Naive thymus-derived CD8-positive, alpha-beta T cell (primary cell): Measurements from ENCODE around the gene ASB1. TPM values are rescaled to one million over a fixed set of nuclear protein-coding genes. Genes with fewer than 3 reads are reported as not detected.
A peak's percentile ranks its signal among the peaks of the same experiment; 100 is the strongest.

Experiments used
- ATAC-seq, 2 donors: fragments of 150-1000 bp; cut with Tn5 transposase in 1 of 2; sonication (Bioruptor Pico), chemical (Tn5 transposase) in 1 of 2; 1 replicate in 1 of 2; 2 replicates in 1 of 2; pipeline ENCODE4 v1.10.0; 2021; ENCODE audit warnings: mild to moderate bottlenecking in 2 of 2, moderate library complexity in 2 of 2
- POLR2A ChIA-PET: fragments of 350-600 bp; sonication (Branson Sonifier 250); formaldehyde crosslinking; loops from one replicate; lab custom pipeline; 2021; ENCODE audit warnings: antibody characterized with exemption; lab: Charles Lee
- DNase-seq, 10 donors: peaks; one replicate each; pipeline versions ENCODE4 v3.0.0 to v3.0.0-alpha.2; 2020 to 2022
- H3K27ac Mint-ChIP-seq, 10 donors: one replicate each; pipeline ENCODE4 v1.8.0; 2020 to 2022; ENCODE audit warnings: mild to moderate bottlenecking in 10 of 10, mixed read lengths in 10 of 10, moderate library complexity in 4 of 10, inconsistent platforms in 1 of 10
- H3K27me3 Mint-ChIP-seq, 5 donors: one replicate each; pipeline ENCODE4 v1.8.0; 2021 to 2022; ENCODE audit warnings: mixed read lengths in 5 of 5
- H3K36me3 Mint-ChIP-seq, 3 donors: one replicate each; pipeline ENCODE4 v1.8.0; 2020 to 2022; ENCODE audit warnings: mixed read lengths in 3 of 3, mild to moderate bottlenecking in 2 of 3, inconsistent platforms in 1 of 3
- H3K4me1 Mint-ChIP-seq, 4 donors: one replicate each; pipeline ENCODE4 v1.8.0; 2021 to 2022; ENCODE audit warnings: mixed read lengths in 4 of 4
- H3K4me3 Mint-ChIP-seq, 10 donors: one replicate each; pipeline ENCODE4 v1.8.0; 2020 to 2022; ENCODE audit warnings: mild to moderate bottlenecking in 10 of 10, mixed read lengths in 10 of 10, moderate library complexity in 6 of 10, inconsistent platforms in 1 of 10
- H3K9me3 Mint-ChIP-seq, 9 donors: one replicate each; pipeline ENCODE4 v1.8.0; 2020 to 2022; ENCODE audit warnings: mixed read lengths in 9 of 9, mild to moderate bottlenecking in 3 of 9, inconsistent platforms in 1 of 9, moderate library complexity in 1 of 9
- polyA plus RNA-seq, 3 donors: library from polyadenylated mRNA; unstranded; fragments of 300-500 nt; fragmentation: Illumina TruSeq; gene quantifications; one replicate each; pipeline ENCODE4 v1.2.3, GENCODE V29; 2021
- total RNA-seq, 8 experiments: library from RNA in 2 of 8; stranded (reverse) in 2 of 8; gene quantifications; one replicate each; pipeline ENCODE4 v1.2.3 and lab custom pipeline; 2021 to 2026

ASB1 gene
- total and polyA plus RNA-seq, 5 experiments from 2014 or later: 23.3 to 53.3 (median 35.7) TPM

- peak overlapping the region in 2 of 10 donors; percentile 22 to 33 for H3K4me3 Mint-ChIP-seq
- DNase-seq: no peak
- peaks cover 6 to 59% (median 22%) of the 10 kb centered on the region in 3 donors for H3K36me3 Mint-ChIP-seq
- peak overlapping the region in 8 of 10 donors; percentile 20 to 89 (median 62) for H3K27ac Mint-ChIP-seq
- H3K27me3 Mint-ChIP-seq: no peaks in the 10 kb centered on the region
- POLR2A ChIA-PET: interaction anchor here (0.7 to 0.8 kb wide), 2 partner anchors 8 to 22 kb away, joined by 3 read pairs; no protein-coding TSS in a partner anchor
- peaks cover 36 to 84% (median 72%) of the 10 kb centered on the region in 4 donors for H3K4me1 Mint-ChIP-seq
- no peaks in the 10 kb centered on the region for H3K9me3 Mint-ChIP-seq
- ATAC-seq: no peak
These were observed 4.7 kb downstream of the ASB1 start for GRCh38 chr2:238431456-238431855.

DNA sequence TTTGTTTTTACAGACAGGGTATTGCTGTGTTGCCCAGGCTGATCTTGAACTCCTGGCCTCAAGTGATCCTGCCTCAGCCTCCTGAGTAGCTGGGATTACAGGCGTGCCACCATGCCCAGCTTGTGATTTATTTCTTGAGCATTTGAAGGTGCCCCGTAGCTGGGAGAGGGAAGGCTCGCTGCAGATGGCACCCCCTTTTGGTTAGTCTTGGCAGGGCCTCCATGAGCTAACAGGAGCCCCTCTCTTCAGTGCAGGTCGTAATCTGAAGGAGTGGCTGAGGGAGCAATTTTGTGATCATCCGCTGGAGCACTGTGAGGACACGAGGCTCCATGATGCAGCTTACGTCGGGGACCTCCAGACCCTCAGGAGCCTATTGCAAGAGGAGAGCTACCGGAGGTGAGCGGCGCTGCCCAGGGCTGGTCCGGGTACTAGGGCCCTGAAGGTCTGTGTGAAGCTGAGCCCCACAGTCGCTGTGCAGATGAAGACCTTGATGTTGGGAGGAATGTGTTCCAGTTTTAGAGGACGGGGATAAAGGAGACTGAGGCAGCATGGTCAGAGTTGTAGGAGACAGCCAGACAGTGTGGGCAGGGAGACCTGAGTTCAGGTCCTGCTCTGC is 6.7 kb downstream of the ASB1 start:
- H3K4me1 Mint-ChIP-seq: peaks cover 31 to 87% (median 73%) of the 10 kb centered on the region in 4 donors
- H3K27ac Mint-ChIP-seq: peak overlapping the region in 4 of 10 donors; percentile 35 to 69 (median 46)
- H3K27me3 Mint-ChIP-seq: no peaks in the 10 kb centered on the region
- H3K36me3 Mint-ChIP-seq: peaks cover 6 to 77% (median 20%) of the 10 kb centered on the region in 3 donors
- POLR2A ChIA-PET: no interaction called here
- no peaks in the 10 kb centered on the region for H3K9me3 Mint-ChIP-seq
- DNase-seq (no peak), ATAC-seq (no peak)
- peak overlapping the region in 1 of 10 donors; percentile 6 for H3K4me3 Mint-ChIP-seq

- Mint-ChIP-seq H3K4me1 (peaks cover 34 to 87% (median 74%) of the 10 kb centered on the region in 4 donors), H3K27me3 (no peaks in the 10 kb centered on the region), H3K27ac (peak overlapping the region in 7 of 10 donors; percentile 19 to 90 (median 54)), H3K36me3 (peaks cover 10 to 85% (median 20%) of the 10 kb centered on the region in 3 donors), H3K4me3 (peak overlapping the region in 1 of 10 donors; percentile 42), H3K9me3 (no peaks in the 10 kb centered on the region)
- DNase-seq (no peak), ATAC-seq (no peak)
- POLR2A ChIA-PET: no interaction called here
These were observed 7.5 kb downstream of the ASB1 start for GRCh38 chr2:238433941-238434845.

GRCh38 chr2:238434846-238435751 is 8.4 kb downstream of the ASB1 start:
- peaks cover 10 to 83% (median 14%) of the 10 kb centered on the region in 3 donors for H3K36me3 Mint-ChIP-seq
- POLR2A ChIA-PET: no interaction called here
- no peak overlapping the region for H3K4me3 Mint-ChIP-seq
- ATAC-seq: no peak
- H3K27ac Mint-ChIP-seq: peak overlapping the region in 3 of 10 donors; percentile 19 to 81 (median 56)
- DNase-seq: no peak
- no peaks in the 10 kb centered on the region for H3K9me3 Mint-ChIP-seq
- peaks cover 33 to 88% (median 76%) of the 10 kb centered on the region in 4 donors for H3K4me1 Mint-ChIP-seq
- no peaks in the 10 kb centered on the region for H3K27me3 Mint-ChIP-seq

DNA sequence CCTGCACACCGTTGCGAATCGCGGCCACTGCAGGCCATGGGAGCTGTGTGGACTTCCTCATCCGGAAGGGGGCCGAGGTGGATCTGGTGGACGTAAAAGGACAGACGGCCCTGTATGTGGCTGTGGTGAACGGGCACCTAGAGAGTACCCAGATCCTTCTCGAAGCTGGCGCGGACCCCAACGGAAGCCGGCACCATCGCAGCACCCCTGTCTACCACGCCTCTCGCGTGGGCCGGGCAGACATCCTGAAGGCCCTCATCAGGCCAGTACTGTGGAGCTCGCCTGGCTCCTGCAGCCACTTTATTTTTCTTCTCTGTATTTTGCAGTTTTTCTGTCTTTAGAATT is 9.0 kb downstream of the ASB1 start:
- H3K4me1 Mint-ChIP-seq: peaks cover 35 to 88% (median 76%) of the 10 kb centered on the region in 4 donors
- ATAC-seq (no peak), DNase-seq (no peak)
- peaks cover 4 to 83% (median 11%) of the 10 kb centered on the region in 3 donors for H3K36me3 Mint-ChIP-seq
- H3K27me3 Mint-ChIP-seq: no peaks in the 10 kb centered on the region
- POLR2A ChIA-PET: no interaction called here
- no peak overlapping the region for H3K4me3 Mint-ChIP-seq
- H3K9me3 Mint-ChIP-seq: no peaks in the 10 kb centered on the region
- H3K27ac Mint-ChIP-seq: peak overlapping the region in 1 of 10 donors; percentile 63

GRCh38 chr2:238438856-238439849 is 12.4 kb downstream of the ASB1 start:
- Mint-ChIP-seq H3K9me3 (no peaks in the 10 kb centered on the region), H3K4me3 (peak overlapping the region in 9 of 10 donors; percentile 9 to 57 (median 28)), H3K27ac (peak overlapping the region; percentile 7 to 94 (median 70)), H3K4me1 (peaks cover 35 to 79% (median 70%) of the 10 kb centered on the region in 4 donors), H3K36me3 (peaks cover 4 to 88% (median 9%) of the 10 kb centered on the region in 3 donors), H3K27me3 (no peaks in the 10 kb centered on the region)
- DNase-seq (no peak), ATAC-seq (no peak)
- POLR2A ChIA-PET: interaction anchor here (1.7 kb wide), 1 partner anchor 11 kb away, joined by 5 read pairs; no protein-coding TSS in a partner anchor

- Mint-ChIP-seq H3K4me1 (peaks cover 32 to 75% (median 64%) of the 10 kb centered on the region in 4 donors), H3K27me3 (no peaks in the 10 kb centered on the region), H3K9me3 (no peaks in the 10 kb centered on the region), H3K4me3 (peak overlapping the region in 5 of 10 donors; percentile 8 to 43 (median 26)), H3K27ac (peak overlapping the region; percentile 19 to 94 (median 73)), H3K36me3 (peaks cover 4 to 88% (median 6%) of the 10 kb centered on the region in 3 donors)
- POLR2A ChIA-PET: no interaction called here
- no peak for DNase-seq
- ATAC-seq: no peak
These were observed 13.2 kb downstream of the ASB1 start for GRCh38 chr2:238439917-238440316.

- peaks cover 32 to 72% (median 63%) of the 10 kb centered on the region in 4 donors for H3K4me1 Mint-ChIP-seq
These were observed 13.6 kb downstream of the ASB1 start for GRCh38 chr2:238440331-238440730.

DNA sequence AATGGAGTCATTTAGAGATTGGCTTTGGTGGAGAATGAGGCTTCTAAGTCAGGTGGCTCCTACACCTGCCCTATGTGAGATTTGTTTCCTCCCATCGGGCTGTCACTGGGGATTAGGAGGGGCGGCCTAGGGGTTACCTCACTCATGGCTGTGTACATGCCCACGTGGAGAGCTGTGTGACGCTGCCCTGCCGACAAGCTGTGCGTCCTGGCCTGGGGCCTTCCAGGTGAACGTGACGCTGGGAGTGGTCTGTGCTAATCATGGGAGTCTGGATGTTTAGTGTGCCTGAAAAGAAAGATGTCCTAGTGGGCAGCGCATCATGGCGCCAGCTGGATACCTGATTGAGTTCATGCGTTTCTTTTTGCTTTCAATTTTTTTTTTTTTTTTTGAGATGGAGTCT is 14.0 kb downstream of the ASB1 start:
- DNase-seq (no peak), ATAC-seq (no peak)
- no peaks in the 10 kb centered on the region for H3K9me3 Mint-ChIP-seq
- peak overlapping the region in 7 of 10 donors; percentile 19 to 94 (median 56) for H3K27ac Mint-ChIP-seq
- H3K27me3 Mint-ChIP-seq: no peaks in the 10 kb centered on the region
- peaks cover 32 to 67% (median 61%) of the 10 kb centered on the region in 4 donors for H3K4me1 Mint-ChIP-seq
- POLR2A ChIA-PET: no interaction called here
- peaks cover 4 to 88% (median 6%) of the 10 kb centered on the region in 3 donors for H3K36me3 Mint-ChIP-seq
- H3K4me3 Mint-ChIP-seq: peak overlapping the region in 2 of 10 donors; percentile 8 to 27

More at GRCh38 chr2:238440331-238440730, 13.6 kb downstream of the ASB1 start:
- H3K36me3 Mint-ChIP-seq: peaks cover 4 to 88% (median 6%) of the 10 kb centered on the region in 3 donors
- no peak for DNase-seq
- H3K9me3 Mint-ChIP-seq: no peaks in the 10 kb centered on the region
- peak overlapping the region in 4 of 10 donors; percentile 8 to 46 (median 20) for H3K4me3 Mint-ChIP-seq
- no peaks in the 10 kb centered on the region for H3K27me3 Mint-ChIP-seq
- H3K27ac Mint-ChIP-seq: peak overlapping the region in 9 of 10 donors; percentile 19 to 94 (median 68)
- POLR2A ChIA-PET: no interaction called here
- no peak for ATAC-seq

DNA sequence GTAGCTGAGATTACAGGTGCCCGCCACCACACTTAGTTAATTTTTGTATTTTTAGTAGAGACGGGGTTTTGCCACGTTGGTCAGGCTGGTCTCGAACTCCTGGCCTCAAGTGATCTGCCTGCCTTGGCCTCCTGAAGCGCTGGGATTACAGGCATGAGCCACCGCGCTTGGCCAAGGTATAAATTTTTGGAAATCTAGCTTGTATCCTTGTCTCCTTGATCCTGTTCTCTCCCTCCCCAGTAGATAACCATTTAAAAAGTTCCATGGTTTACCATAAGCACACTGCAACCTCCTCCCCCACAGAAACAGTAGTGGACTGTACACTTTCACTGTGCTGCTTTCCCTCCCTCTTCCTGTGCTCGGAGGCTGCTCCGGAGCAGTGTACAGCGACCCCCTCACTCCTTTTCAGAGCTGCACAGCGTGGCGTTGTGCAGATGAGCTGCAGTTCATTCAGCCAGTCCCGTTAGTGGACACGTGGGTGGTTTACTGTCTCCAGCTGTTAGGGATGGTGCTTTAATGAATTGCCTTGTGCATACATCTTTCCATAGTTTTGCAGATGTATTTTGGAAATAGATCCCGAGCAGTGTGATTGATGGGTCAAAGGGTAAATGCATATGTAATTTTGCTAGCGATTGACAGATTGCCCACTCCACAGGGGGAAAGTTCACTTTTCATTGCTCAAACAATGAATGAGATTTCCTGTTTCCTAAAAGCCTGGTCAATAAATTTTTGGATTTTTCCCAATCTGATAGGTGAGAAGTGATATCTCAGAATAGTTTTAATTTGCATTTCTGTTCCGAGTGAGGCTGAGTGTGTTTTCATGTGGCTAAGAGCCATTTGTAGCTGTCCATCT is 14.8 kb downstream of the ASB1 start:
- peak overlapping the region in 4 of 10 donors; percentile 14 to 41 (median 20) for H3K27ac Mint-ChIP-seq
- DNase-seq (no peak), ATAC-seq (no peak)
- H3K36me3 Mint-ChIP-seq: peaks cover 6 to 89% (median 6%) of the 10 kb centered on the region in 3 donors
- peak overlapping the region in 6 of 10 donors; percentile 2 to 26 (median 18) for H3K4me3 Mint-ChIP-seq
- no peaks in the 10 kb centered on the region for H3K9me3 Mint-ChIP-seq
- peaks cover 28 to 62% (median 56%) of the 10 kb centered on the region in 4 donors for H3K4me1 Mint-ChIP-seq
- POLR2A ChIA-PET: no interaction called here
- no peaks in the 10 kb centered on the region for H3K27me3 Mint-ChIP-seq
